Lower lobe of right lung (tissue), 2 donors: ENCODE results near the gene LMOD2. TPM values are rescaled to one million over a fixed set of nuclear protein-coding genes. Genes with fewer than 3 reads are reported as not detected.

Experiments used
- ATAC-seq, 2 donors: fragments of 200-7000 bp; cut with Tn5 transposase; one replicate each; pipeline ENCODE4 v1.9.1; 2020 to 2022; ENCODE audit warnings: mild to moderate bottlenecking in 2 of 2, moderate library complexity in 2 of 2
- DNase-seq: peaks from one replicate; pipeline ENCODE4 v3.0.0-alpha.2; 2020
- H3K27ac ChIP-seq: fragments of 200-600 bp; one replicate; pipeline ENCODE4 v1.8.0; 2022
- H3K27me3 ChIP-seq: fragments of 200-600 bp; one replicate; pipeline ENCODE4 v1.8.0; 2022; ENCODE audit warnings: low read depth
- H3K36me3 ChIP-seq: fragments of 200-600 bp; one replicate; pipeline ENCODE4 v1.8.0; 2022; ENCODE audit warnings: mild to moderate bottlenecking
- H3K4me1 ChIP-seq: fragments of 200-600 bp; one replicate; pipeline ENCODE4 v1.8.0; 2022
- H3K4me3 ChIP-seq: fragments of 200-600 bp; one replicate; pipeline ENCODE4 v1.8.0; 2022; ENCODE audit warnings: mild to moderate bottlenecking
- H3K9me3 ChIP-seq: fragments of 200-600 bp; one replicate; pipeline ENCODE4 v1.8.0; 2022
- intact Hi-C: fragments of 100-400 bp; cut with DNase I; formaldehyde crosslinking; loops from one replicate; pipeline ENCODE4 v1.11.0; 2022
- total RNA-seq: library from RNA; stranded (reverse); fragmentation: NEBNext Ultra II Directional; extraction: Animal tissue kit (Norgen Biotek cat#: 25700); gene quantifications from one replicate; pipeline ENCODE4 v1.2.1, GENCODE V29; 2021
- TF ChIP-seq, protein P1 (sequence below): fragments of 200-600 bp; IDR thresholded peaks from one replicate; pipeline ENCODE4 v1.8.0; 2022; ENCODE audit warnings: antibody characterized with exemption, mild to moderate bottlenecking
- donor health status: DM: no; HTN: yes; CAD: no; lungs with severe emphysema.

LMOD2 gene
- total RNA-seq, 1 donor from 2014 or later = not detected

DNA sequence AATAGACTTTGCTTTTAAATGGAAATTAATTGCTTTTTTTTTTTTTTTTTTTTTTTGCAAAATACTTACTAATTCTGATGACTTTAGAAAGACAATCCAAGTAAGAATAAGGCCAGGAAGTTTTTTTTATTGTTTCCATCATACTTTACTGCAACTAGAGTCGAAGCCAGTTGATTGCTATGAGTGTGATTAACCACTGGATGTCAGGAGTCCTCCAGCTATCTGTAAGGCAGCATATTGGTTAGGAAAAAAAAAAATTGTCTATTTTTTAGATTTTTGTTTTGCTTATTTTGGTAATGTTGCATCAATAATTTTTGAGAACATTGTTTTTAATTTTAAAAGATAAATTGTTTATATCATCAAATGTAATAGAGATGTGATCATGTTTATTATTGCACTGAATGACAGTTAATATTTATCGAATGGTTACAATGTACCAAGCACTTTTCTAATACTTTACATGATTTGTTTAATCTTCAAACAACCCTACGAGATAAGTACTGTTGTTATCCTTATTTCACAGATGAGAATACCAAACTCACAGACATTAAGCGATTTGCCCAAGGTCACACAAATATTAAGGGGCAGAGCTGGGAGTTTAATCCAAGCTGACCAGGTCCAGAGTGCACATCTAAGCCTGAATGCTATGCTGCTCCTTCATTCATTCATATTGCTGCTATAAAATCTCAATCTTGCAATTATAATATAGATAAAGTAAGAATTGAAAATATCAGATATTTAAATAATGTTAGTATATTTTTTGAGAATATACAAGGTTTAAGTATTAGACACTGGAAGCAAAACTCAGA is 19.9 kb upstream of the LMOD2 start:
- no peak for ATAC-seq
- Histone ChIP-seq H3K36me3 (no peaks in the 10 kb centered on the region), H3K27me3 (no peaks in the 10 kb centered on the region), H3K9me3 (no peaks in the 10 kb centered on the region), H3K4me3 (no peak overlapping the region), H3K4me1 (no peaks in the 10 kb centered on the region), H3K27ac (no peak overlapping the region)
- DNase-seq = no peak
- TF ChIP-seq, protein P1, sequence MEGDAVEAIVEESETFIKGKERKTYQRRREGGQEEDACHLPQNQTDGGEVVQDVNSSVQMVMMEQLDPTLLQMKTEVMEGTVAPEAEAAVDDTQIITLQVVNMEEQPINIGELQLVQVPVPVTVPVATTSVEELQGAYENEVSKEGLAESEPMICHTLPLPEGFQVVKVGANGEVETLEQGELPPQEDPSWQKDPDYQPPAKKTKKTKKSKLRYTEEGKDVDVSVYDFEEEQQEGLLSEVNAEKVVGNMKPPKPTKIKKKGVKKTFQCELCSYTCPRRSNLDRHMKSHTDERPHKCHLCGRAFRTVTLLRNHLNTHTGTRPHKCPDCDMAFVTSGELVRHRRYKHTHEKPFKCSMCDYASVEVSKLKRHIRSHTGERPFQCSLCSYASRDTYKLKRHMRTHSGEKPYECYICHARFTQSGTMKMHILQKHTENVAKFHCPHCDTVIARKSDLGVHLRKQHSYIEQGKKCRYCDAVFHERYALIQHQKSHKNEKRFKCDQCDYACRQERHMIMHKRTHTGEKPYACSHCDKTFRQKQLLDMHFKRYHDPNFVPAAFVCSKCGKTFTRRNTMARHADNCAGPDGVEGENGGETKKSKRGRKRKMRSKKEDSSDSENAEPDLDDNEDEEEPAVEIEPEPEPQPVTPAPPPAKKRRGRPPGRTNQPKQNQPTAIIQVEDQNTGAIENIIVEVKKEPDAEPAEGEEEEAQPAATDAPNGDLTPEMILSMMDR = peak; percentile 51
- intact Hi-C loops = no loop called here

DNA sequence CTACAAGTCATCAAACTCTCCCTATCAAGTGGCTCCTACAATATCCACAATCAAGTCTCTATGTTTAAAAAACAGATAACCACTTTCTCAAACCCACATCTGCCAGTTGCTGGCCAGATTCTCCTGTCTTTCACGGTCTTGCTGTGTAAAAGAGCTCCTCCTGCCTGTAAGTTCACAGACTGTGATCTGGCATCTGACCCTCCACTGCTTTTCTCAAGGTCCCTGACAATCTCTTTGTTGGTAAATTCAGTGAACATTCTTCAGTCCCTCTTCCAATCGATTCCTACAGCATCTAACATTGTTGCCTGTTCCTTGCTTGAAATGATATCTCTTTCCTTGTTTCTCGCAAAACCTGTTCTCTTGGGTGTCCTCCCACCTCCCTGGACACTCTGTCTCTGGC is 18.5 kb upstream of the LMOD2 start:
- H3K9me3 ChIP-seq = no peaks in the 10 kb centered on the region
- no peaks in the 10 kb centered on the region for H3K27me3 ChIP-seq
- intact Hi-C loops = no loop called here
- TF ChIP-seq, protein P1 = no peak
- H3K4me3 ChIP-seq = no peak overlapping the region
- ATAC-seq (no peak), DNase-seq (no peak)
- no peak overlapping the region for H3K27ac ChIP-seq
- no peaks in the 10 kb centered on the region for H3K4me1 ChIP-seq
- no peaks in the 10 kb centered on the region for H3K36me3 ChIP-seq

DNA sequence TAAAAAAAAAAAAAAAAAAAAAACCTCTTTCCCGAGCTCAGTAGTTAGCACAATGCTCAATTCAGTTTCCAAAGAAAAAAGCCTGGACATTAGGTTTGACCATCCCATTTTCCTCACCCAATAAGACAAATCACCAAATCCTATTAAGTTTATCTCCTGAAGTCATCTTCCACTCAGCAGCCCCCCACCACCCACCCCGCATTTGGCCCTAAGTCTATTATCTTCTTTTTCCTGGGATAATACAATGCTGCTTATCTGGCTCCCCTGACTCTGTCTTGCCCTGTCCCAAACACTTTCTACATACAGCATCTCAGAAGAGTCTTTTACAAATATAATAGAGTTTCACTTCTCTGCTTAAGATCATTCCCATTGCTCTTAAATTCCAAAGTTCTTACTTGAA is 17.8 kb upstream of the LMOD2 start:
- ATAC-seq = no peak
- Histone ChIP-seq H3K4me3 (no peak overlapping the region), H3K9me3 (no peaks in the 10 kb centered on the region), H3K4me1 (no peaks in the 10 kb centered on the region), H3K27ac (no peak overlapping the region), H3K36me3 (no peaks in the 10 kb centered on the region), H3K27me3 (no peaks in the 10 kb centered on the region)
- TF ChIP-seq, protein P1 = no peak
- intact Hi-C loops = no loop called here
- no peak for DNase-seq

DNA sequence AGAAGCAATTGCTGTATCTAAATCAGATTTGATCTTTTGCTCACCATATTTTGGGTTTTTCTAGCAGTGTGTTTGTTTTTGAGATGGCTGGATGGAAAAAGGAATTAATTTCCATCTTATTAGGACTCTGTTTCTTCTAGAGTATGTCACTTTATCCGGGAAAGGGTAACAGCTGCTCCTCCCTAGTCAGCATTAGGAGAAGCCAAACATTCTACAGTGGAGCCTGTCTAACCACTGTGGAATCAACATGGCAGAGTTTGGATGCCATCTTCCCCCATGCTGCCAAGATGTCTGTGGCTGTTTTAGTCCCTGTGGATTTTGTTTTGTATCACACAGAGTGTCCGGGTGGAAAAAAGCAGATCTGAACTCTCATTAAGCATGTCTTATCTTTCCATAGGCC is 16.0 kb upstream of the LMOD2 start:
- no peaks in the 10 kb centered on the region for H3K27me3 ChIP-seq
- H3K4me3 ChIP-seq = no peak overlapping the region
- H3K36me3 ChIP-seq = no peaks in the 10 kb centered on the region
- H3K9me3 ChIP-seq = no peaks in the 10 kb centered on the region
- intact Hi-C loops = no loop called here
- H3K4me1 ChIP-seq = peaks cover 12% of the 10 kb centered on the region
- H3K27ac ChIP-seq = no peak overlapping the region
- no peak for ATAC-seq
- TF ChIP-seq, protein P1 = no peak
- DNase-seq = no peak

DNA sequence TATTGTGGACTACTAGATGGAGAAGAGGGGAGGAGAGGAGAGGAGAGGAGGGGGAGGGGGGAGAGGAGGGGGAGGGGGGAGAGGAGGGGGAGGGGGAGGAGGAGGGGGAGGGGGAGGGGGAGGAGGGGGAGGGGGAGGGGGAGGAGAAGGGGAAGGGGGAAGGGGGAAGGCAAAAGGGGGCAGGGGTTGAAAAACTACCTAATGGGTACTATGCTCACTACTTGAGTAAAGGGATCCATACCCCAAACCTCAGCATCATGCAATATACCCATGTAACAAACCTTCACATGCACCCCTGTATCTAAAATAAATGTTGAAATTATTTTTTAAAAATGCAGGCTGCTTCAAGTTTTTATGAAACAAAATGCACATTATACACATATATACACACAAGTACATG is 15.1 kb upstream of the LMOD2 start:
- no peaks in the 10 kb centered on the region for H3K9me3 ChIP-seq
- H3K27me3 ChIP-seq = no peaks in the 10 kb centered on the region
- DNase-seq (no peak), ATAC-seq (no peak)
- intact Hi-C loops = no loop called here
- TF ChIP-seq, protein P1 = no peak
- H3K4me3 ChIP-seq = no peak overlapping the region
- H3K36me3 ChIP-seq = no peaks in the 10 kb centered on the region
- no peak overlapping the region for H3K27ac ChIP-seq
- peaks cover 12% of the 10 kb centered on the region for H3K4me1 ChIP-seq
